HEK293T (cell line): Measurements from ENCODE around the gene DOCK3.
"Not testable (repeated sequence)": the region's sequence is repeated elsewhere in the genome, so short reads cannot be mapped to it uniquely, and the experiment has no call there.

Experiments
- CTCF ChIA-PET: fragments of 350-600 bp; formaldehyde crosslinking; extraction: SDS; loops from one replicate; lab custom pipeline; 2021; ENCODE audit warnings: antibody characterized with exemption, inconsistent platforms; lab: Yijun Ruan, JAX
- POLR2A ChIA-PET: fragments of 350-600 bp; formaldehyde crosslinking; extraction: SDS; loops from one replicate; lab custom pipeline; 2020; ENCODE audit warnings: antibody characterized with exemption, inconsistent platforms; lab: Yijun Ruan, JAX
- DNase-seq: peaks from one replicate; pipeline ENCODE4 v3.0.0; 2012; ENCODE audit warnings: mixed read lengths; ENCODE audit errors: extremely low spot score
- ARNT ChIP-seq: fragments of 450-650 bp; IDR thresholded peaks from 2 replicates; pipeline ENCODE4 v1.6.1; 2017; ENCODE audit warnings: mild to moderate bottlenecking
- BHLHE40 ChIP-seq: fragments of 450-650 bp; IDR thresholded peaks from 2 replicates; pipeline ENCODE4 v1.6.1; 2016; ENCODE audit warnings: mild to moderate bottlenecking, moderate library complexity, borderline replicate concordance
- CTBP1 ChIP-seq: fragments of 450-650 bp; IDR thresholded peaks from 2 replicates; pipeline ENCODE4 v1.6.1; 2016; ENCODE audit warnings: borderline replicate concordance
- ELF4 ChIP-seq: fragments of 450-650 bp; IDR thresholded peaks from 2 replicates; pipeline ENCODE4 v1.6.1; 2017; ENCODE audit warnings: antibody characterized with exemption
- FOXA1 ChIP-seq: fragments of 450-650 bp; IDR thresholded peaks from 2 replicates; pipeline ENCODE4 v1.6.1; 2016; ENCODE audit warnings: mild to moderate bottlenecking
- FOXK2 ChIP-seq: fragments of 450-650 bp; IDR thresholded peaks from 2 replicates; pipeline ENCODE4 v1.6.1; 2016; ENCODE audit warnings: mild to moderate bottlenecking
- FOXM1 ChIP-seq: fragments of 450-650 bp; IDR thresholded peaks from 2 replicates; pipeline ENCODE4 v1.6.1; 2017; ENCODE audit warnings: mild to moderate bottlenecking, borderline replicate concordance
- HDGF ChIP-seq: fragments of 450-650 bp; IDR thresholded peaks from 2 replicates; pipeline ENCODE4 v1.6.1; 2017; ENCODE audit warnings: antibody characterized with exemption, borderline replicate concordance
- L3MBTL2 ChIP-seq: fragments of 450-650 bp; conservative IDR thresholded peaks from 2 replicates; pipeline ENCODE4 v1.6.1; 2016; ENCODE audit warnings: mild to moderate bottlenecking
- LEF1 ChIP-seq: fragments of 450-650 bp; IDR thresholded peaks from 2 replicates; pipeline ENCODE4 v1.6.1; 2017; ENCODE audit warnings: mild to moderate bottlenecking, borderline replicate concordance
- NFRKB ChIP-seq: fragments of 450-650 bp; IDR thresholded peaks from 2 replicates; pipeline ENCODE4 v1.6.1; 2016; ENCODE audit warnings: mild to moderate bottlenecking, moderate library complexity
- SP1 ChIP-seq: fragments of 450-650 bp; IDR thresholded peaks from 2 replicates; pipeline ENCODE4 v1.6.1; 2017
- SUZ12 ChIP-seq: fragments of 450-650 bp; IDR thresholded peaks from 2 replicates; pipeline ENCODE4 v1.6.1; 2016; ENCODE audit warnings: mild to moderate bottlenecking
- TARDBP ChIP-seq: fragments of 450-650 bp; IDR thresholded peaks from 2 replicates; pipeline ENCODE4 v1.6.1; 2016
- ZNF384 ChIP-seq: fragments of 450-650 bp; IDR thresholded peaks from 2 replicates; pipeline ENCODE4 v1.6.1; 2016
- TF ChIP-seq, protein P1 (sequence below): fragments of 450-650 bp; IDR thresholded peaks from 2 replicates; pipeline ENCODE4 v1.6.1; 2016

The DOCK3 gene

DNA sequence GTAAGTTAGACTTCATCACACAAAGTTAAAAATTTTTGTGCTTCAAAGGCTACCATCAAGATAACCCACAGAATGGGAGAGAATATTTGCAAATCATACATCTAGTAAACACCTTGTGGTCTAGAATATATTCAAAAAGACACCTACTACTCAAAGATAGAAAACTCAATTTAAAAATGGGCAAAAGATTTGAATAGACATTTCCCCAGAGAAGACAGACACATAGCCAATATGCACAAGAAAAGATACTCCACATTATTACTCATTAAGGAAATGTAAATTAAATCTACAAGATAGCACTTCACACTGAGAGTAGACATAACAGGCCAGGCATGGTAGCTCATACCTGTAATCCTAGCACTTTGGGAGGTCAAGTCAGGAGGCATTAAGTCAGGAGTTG is 622.6 kb downstream of the DOCK3 start:
- ChIA-PET POLR2A (interaction anchor here (1.5 kb wide), 1 partner anchor 13 kb away, joined by 3 read pairs; no protein-coding TSS in a partner anchor), CTCF (no interaction called here)
- DNase-seq: no peak
- TF ChIP-seq ELF4 (no peak), HDGF (no peak), ZNF384 (no peak), CTBP1 (no peak), ARNT (no peak), SUZ12 (no peak), LEF1 (no peak), FOXK2 (no peak), FOXM1 (no peak), FOXA1 (no peak), NFRKB (no peak), BHLHE40 (no peak), TARDBP (no peak), SP1 (no peak), L3MBTL2 (no peak)
- TF ChIP-seq, protein P1, sequence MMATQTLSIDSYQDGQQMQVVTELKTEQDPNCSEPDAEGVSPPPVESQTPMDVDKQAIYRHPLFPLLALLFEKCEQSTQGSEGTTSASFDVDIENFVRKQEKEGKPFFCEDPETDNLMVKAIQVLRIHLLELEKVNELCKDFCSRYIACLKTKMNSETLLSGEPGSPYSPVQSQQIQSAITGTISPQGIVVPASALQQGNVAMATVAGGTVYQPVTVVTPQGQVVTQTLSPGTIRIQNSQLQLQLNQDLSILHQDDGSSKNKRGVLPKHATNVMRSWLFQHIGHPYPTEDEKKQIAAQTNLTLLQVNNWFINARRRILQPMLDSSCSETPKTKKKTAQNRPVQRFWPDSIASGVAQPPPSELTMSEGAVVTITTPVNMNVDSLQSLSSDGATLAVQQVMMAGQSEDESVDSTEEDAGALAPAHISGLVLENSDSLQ: no peak

DNA sequence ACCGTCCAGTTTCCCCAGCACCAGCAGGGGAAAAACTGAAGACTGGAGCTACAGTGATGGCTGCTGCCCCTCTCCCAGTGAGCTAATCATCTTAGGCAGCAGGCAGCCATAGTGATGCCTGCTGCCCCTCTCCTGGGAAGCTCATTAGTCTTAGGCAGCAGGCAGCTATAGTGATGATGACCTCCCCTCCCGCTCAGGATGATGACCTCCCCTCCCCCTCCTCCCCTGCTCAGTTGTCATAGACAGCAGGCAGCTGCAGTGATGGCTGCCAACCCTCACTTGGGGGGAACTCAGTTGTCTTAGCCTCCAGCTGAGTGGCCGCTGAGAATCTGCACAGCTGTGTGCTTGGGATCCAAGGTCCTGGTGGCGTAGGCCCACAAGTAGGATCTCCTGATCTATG is 629.5 kb downstream of the DOCK3 start:
- CTCF ChIA-PET: interaction anchor here (1.1 kb wide), 1 partner anchor 68 kb away, joined by 3 read pairs; no protein-coding TSS in a partner anchor
- POLR2A ChIA-PET: no interaction called here
- TF ChIP-seq TARDBP (no peak), BHLHE40 (no peak), FOXM1 (no peak), L3MBTL2 (no peak), FOXA1 (no peak), ZNF384 (no peak), ARNT (no peak), NFRKB (no peak), ELF4 (no peak), SUZ12 (no peak), LEF1 (no peak), CTBP1 (no peak), FOXK2 (no peak), HDGF (no peak), SP1 (no peak)
- TF ChIP-seq, protein P1: no peak

DNA sequence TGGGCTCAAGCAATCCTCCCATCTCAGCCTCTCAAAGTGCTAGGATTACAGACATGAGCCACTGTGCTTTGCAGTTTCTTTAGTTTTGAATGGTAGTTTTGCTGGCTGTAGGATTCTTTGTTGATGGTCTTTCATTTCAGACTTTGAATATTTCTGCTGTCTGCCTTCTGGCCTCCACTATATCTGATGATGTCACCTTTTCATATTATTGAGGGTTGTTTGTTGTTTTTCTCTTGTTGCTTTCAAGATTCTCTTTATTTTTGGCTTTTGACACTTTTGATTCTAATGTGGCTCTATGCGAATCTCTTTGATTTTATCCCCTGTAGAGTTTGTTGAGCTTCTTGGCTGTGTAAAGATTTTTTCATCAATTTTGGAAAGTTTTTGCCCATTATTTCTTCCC is 631.4 kb downstream of the DOCK3 start:
- no peak for DNase-seq
- TF ChIP-seq ELF4: no peak
- TF ChIP-seq ARNT: no peak
- no peak for TF ChIP-seq BHLHE40
- no peak for TF ChIP-seq FOXM1
- TF ChIP-seq NFRKB: no peak
- no peak for TF ChIP-seq SUZ12
- TF ChIP-seq FOXA1: no peak
- TF ChIP-seq TARDBP: no peak
- POLR2A ChIA-PET: no interaction called here
- CTCF ChIA-PET: no interaction called here

More for the DNA sequence above, 629.5 kb downstream of the DOCK3 start:
- DNase-seq: no peak

DNA sequence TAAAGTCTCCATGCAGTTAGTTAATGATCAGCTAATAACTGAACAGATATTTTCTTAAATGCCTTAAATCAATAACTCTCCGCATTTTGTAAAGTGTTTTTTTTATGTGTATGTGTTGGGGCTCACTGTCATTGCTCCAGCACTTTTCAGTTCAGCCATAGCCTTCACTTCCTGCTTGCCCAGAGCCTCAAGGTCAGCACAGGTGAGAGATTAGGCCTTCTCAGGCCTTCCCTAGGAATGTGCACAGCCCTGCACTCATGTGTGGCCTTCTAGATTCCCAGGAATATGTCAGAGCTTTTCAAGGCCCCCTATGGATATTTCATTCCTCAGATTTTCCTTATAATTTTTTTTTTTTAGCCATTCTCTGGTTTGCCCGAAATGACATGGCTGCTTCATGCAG is 632.7 kb downstream of the DOCK3 start:
- ChIA-PET CTCF (no interaction called here), POLR2A (no interaction called here)
- TF ChIP-seq L3MBTL2 (no peak), SP1 (no peak), ZNF384 (no peak), ELF4 (no peak), BHLHE40 (no peak), NFRKB (no peak), FOXM1 (no peak), FOXK2 (no peak), FOXA1 (no peak), LEF1 (no peak), HDGF (no peak), CTBP1 (no peak), SUZ12 (no peak), ARNT (no peak)
- TF ChIP-seq, protein P1: no peak
- no peak for DNase-seq

DNA sequence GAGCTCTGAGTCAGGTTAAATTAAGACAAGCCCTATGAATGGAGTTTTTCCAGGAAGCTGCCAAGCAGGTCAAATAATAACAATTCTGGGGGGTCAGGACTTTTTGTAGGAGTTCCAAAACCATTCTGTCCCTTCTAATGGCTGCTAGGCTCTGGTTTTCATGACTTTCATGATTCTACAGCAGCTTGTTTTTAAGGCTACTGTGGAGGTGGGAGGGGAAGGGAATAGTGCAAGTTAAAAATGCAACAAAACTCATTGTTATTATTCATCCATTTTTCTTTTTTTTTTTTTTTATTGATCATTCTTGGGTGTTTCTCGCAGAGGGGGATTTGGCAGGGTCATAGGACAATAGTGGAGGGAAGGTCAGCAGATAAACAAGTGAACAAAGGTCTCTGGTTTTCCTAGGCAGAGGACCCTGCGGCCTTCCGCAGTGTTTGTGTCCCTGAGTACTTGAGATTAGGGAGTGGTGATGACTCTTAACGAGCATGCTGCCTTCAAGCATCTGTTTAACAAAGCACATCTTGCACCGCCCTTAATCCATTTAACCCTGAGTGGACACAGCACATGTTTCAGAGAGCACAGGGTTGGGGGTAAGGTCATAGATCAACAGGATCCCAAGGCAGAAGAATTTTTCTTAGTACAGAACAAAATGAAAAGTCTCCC is 633.3 kb downstream of the DOCK3 start:
- POLR2A ChIA-PET: interaction anchor here (0.5 kb wide), 1 partner anchor 245 kb away, joined by 3 read pairs; no protein-coding TSS in a partner anchor
- CTCF ChIA-PET, DNase-seq: not testable (repeated sequence)

DNA sequence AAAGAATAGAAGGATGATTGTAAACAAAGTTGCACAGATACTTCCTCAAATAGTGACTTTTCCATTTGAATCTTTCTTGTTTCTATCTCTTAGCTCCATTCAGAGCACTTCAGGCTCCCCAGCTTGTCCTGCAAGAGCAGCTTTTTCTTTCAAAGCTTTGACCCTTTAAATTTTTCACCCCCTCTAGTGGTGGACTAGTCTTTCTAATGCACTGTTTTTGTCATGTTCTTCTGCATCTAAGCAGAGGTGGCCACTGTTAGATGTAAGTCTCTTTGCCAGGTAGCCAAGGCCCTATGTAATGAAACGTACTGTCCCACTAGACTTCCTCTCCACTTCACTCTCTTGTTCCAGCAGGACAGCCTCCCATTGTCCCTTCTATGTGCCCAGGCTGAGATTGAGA is 636.3 kb downstream of the DOCK3 start:
- TF ChIP-seq SUZ12 (no peak), NFRKB (no peak), ARNT (no peak), HDGF (no peak), BHLHE40 (no peak), LEF1 (no peak), FOXA1 (no peak), FOXK2 (no peak), CTBP1 (no peak), L3MBTL2 (no peak)
- TF ChIP-seq, protein P1: no peak
- ChIA-PET POLR2A (no interaction called here), CTCF (interaction anchor here (0.6 to 1.0 kb wide), 2 partner anchors 211 to 634 kb away, joined by 3 read pairs; no protein-coding TSS in a partner anchor)
- DNase-seq: peak; percentile 30
